H1 (cell line): ENCODE measurements around the gene GZF1. TPM values are rescaled to one million over a fixed set of nuclear protein-coding genes. Genes with fewer than 3 reads are reported as not detected.
A peak's percentile ranks its signal among the peaks of the same experiment; 100 is the strongest.

Experiments used
- CTCF ChIA-PET: fragments of 300-600 bp; sonication (Branson Sonifier 250); formaldehyde crosslinking; loops from one replicate; lab custom pipeline; 2021; ENCODE audit not compliant: partially characterized antibody; lab: Charles Lee
- POLR2A ChIA-PET: fragments of 300-600 bp; sonication (Branson Sonifier 250); formaldehyde crosslinking; loops from one replicate; lab custom pipeline; 2021; ENCODE audit warnings: inconsistent platforms; ENCODE audit not compliant: partially characterized antibody; lab: Charles Lee
- DNase-seq, 2 experiments: peaks; one replicate each; pipeline versions ENCODE4 v3.0.0 to v3.0.0-alpha.2; 2010 to 2022; ENCODE audit warnings: low spot score in 2 of 2, low read depth in 1 of 2, mixed read lengths in 1 of 2
- FAIRE-seq: peaks from 2 replicates; lab custom pipeline; 2011; peaks lifted over from hg19 to GRCh38; lab: Jason Lieb, UNC
- H2AFZ ChIP-seq: 2 replicates; pipeline ENCODE4 v1.8.1; 2012; ENCODE audit warnings: low read length, inconsistent platforms
- H2AK5ac ChIP-seq: 2 replicates; pipeline ENCODE4 v1.6.1; 2013; ENCODE audit warnings: low read depth, low read length
- H2BK120ac ChIP-seq: replicated peaks from 2 replicates; pipeline ENCODE3; 2013; ENCODE audit warnings: low read depth, low read length, inconsistent platforms
- H2BK12ac ChIP-seq: 2 replicates; pipeline ENCODE4 v1.6.1; 2013; ENCODE audit warnings: low read depth, low read length
- H2BK15ac ChIP-seq: 2 replicates; pipeline ENCODE4 v1.6.1; 2013; ENCODE audit warnings: low read length
- H2BK20ac ChIP-seq: 2 replicates; pipeline ENCODE4 v1.6.1; 2013; ENCODE audit warnings: low read length
- H2BK5ac ChIP-seq: 2 replicates; pipeline ENCODE4 v1.6.1; 2013; ENCODE audit warnings: low read depth, low read length
- H3K14ac ChIP-seq: 2 replicates; pipeline ENCODE4 v1.6.1; 2013; ENCODE audit warnings: inconsistent platforms; ENCODE audit not compliant: insufficient read length
- H3K18ac ChIP-seq: 2 replicates; pipeline ENCODE4 v1.6.1; 2013; ENCODE audit warnings: low read length; ENCODE audit errors: extremely low read depth
- H3K23ac ChIP-seq: 2 replicates; pipeline ENCODE4 v1.6.1; 2013; ENCODE audit warnings: inconsistent platforms; ENCODE audit not compliant: insufficient read length
- H3K23me2 ChIP-seq: 2 replicates; pipeline ENCODE4 v1.6.1; 2013; ENCODE audit warnings: low read depth, low read length
- H3K27ac ChIP-seq: 2 replicates; pipeline ENCODE4 v1.6.1; 2011; ENCODE audit warnings: low read depth, low read length, inconsistent platforms
- H3K27me3 ChIP-seq, 4 experiments: replicated peaks in 1 of 4; 1 replicate in 1 of 4; 2 replicates in 3 of 4; pipeline versions ENCODE4 v1.6.1 to v1.8.1; 2011 to 2013; ENCODE audit warnings: low read length in 3 of 4, mild to moderate bottlenecking in 3 of 4, inconsistent platforms in 2 of 4, mixed read lengths in 2 of 4, moderate library complexity in 1 of 4; ENCODE audit not compliant: control insufficient read depth in 3 of 4, insufficient read depth in 3 of 4; ENCODE audit errors: extremely low read depth in 1 of 4
- H3K36me3 ChIP-seq, 4 experiments: 2 replicates each; pipeline versions ENCODE4 v1.6.1 to v1.8.1; 2011 to 2013; ENCODE audit warnings: mild to moderate bottlenecking in 4 of 4, low read length in 3 of 4, moderate library complexity in 2 of 4, control low read depth in 1 of 4, inconsistent platforms in 1 of 4; ENCODE audit not compliant: insufficient read depth in 4 of 4, control insufficient read depth in 2 of 4
- H3K4ac ChIP-seq: replicated peaks from 2 replicates; pipeline ENCODE3; 2013; ENCODE audit warnings: low read length, low read depth, mixed read lengths, inconsistent platforms; ENCODE audit not compliant: insufficient read length
- H3K4me1 ChIP-seq, 4 experiments: replicated peaks in 1 of 4; 1 replicate in 1 of 4; 2 replicates in 3 of 4; pipeline versions ENCODE4 v1.6.1 to v1.8.1; 2011 to 2013; ENCODE audit warnings: low read length in 3 of 4, inconsistent platforms in 2 of 4, mixed read lengths in 1 of 4; ENCODE audit not compliant: insufficient read depth in 4 of 4, control insufficient read depth in 3 of 4
- H3K4me2 ChIP-seq, 2 experiments: 2 replicates each; pipeline versions ENCODE4 v1.6.1 to v1.8.1; 2011 to 2013; ENCODE audit warnings: low read depth in 2 of 2, low read length in 2 of 2, control low read depth in 1 of 2, inconsistent platforms in 1 of 2, mild to moderate bottlenecking in 1 of 2; ENCODE audit not compliant: insufficient read depth in 1 of 2
- H3K4me3 ChIP-seq, 4 experiments: fragments of 200-600, 300-600 bp in 1 of 4; sonication (generic), shearing (Covaris generic), sonication (Bioruptor Twin) in 1 of 4; 2 replicates each; pipeline versions ENCODE4 v1.5.1 to v1.8.1; 2011 to 2016; ENCODE audit warnings: low read length in 4 of 4, low read depth in 3 of 4, control low read depth in 2 of 4, inconsistent platforms in 2 of 4, mild to moderate bottlenecking in 2 of 4, mixed read lengths in 1 of 4, moderate library complexity in 1 of 4; ENCODE audit not compliant: insufficient read depth in 2 of 4; ENCODE audit errors: extremely low read depth in 1 of 4
- H3K56ac ChIP-seq: replicated peaks from 2 replicates; pipeline ENCODE3; 2013; ENCODE audit warnings: low read depth, mild to moderate bottlenecking, mixed read lengths, low read length, inconsistent platforms; ENCODE audit not compliant: insufficient read length
- H3K79me1 ChIP-seq: 2 replicates; pipeline ENCODE4 v1.6.1; 2013; ENCODE audit warnings: low read depth, low read length, control low read depth
- H3K79me2 ChIP-seq, 2 experiments: 2 replicates each; pipeline versions ENCODE4 v1.6.1 to v1.8.1; 2012 to 2013; ENCODE audit warnings: low read length in 2 of 2, mild to moderate bottlenecking in 2 of 2, inconsistent platforms in 1 of 2; ENCODE audit not compliant: insufficient read depth in 2 of 2, control insufficient read depth in 1 of 2
- H3K9ac ChIP-seq, 4 experiments: replicated peaks in 1 of 4; 1 replicate in 1 of 4; 2 replicates in 3 of 4; pipeline versions ENCODE4 v1.6.1 to v1.8.1; 2011 to 2013; ENCODE audit warnings: low read depth in 3 of 4, low read length in 3 of 4, control low read depth in 2 of 4, mild to moderate bottlenecking in 2 of 4, moderate library complexity in 2 of 4, inconsistent platforms in 1 of 4; ENCODE audit errors: extremely low read depth in 1 of 4
- H3K9me3 ChIP-seq, 2 experiments: 2 replicates each; pipeline versions ENCODE4 v1.6.1 to v1.8.1; 2012 to 2013; ENCODE audit warnings: mild to moderate bottlenecking in 2 of 2, moderate library complexity in 2 of 2, control low read depth in 1 of 2, inconsistent platforms in 1 of 2, low read depth in 1 of 2, low read length in 1 of 2, mixed read lengths in 1 of 2; ENCODE audit not compliant: insufficient read depth in 2 of 2
- H4K20me1 ChIP-seq, 2 experiments: replicated peaks in 1 of 2; 2 replicates each; pipeline versions ENCODE3 to v1.8.1; 2011 to 2013; ENCODE audit warnings: inconsistent platforms in 2 of 2, low read length in 2 of 2, mild to moderate bottlenecking in 1 of 2; ENCODE audit not compliant: insufficient read depth in 2 of 2, control insufficient read depth in 1 of 2
- H4K5ac ChIP-seq: 2 replicates; pipeline ENCODE4 v1.6.1; 2013; ENCODE audit warnings: low read length, low read depth, mixed read lengths, inconsistent platforms; ENCODE audit not compliant: insufficient read length
- H4K8ac ChIP-seq: 2 replicates; pipeline ENCODE4 v1.8.0; 2013; ENCODE audit warnings: mild to moderate bottlenecking, moderate library complexity, low read length, inconsistent platforms; ENCODE audit not compliant: insufficient read depth; ENCODE audit errors: extremely low read depth
- H4K91ac ChIP-seq: replicated peaks from 2 replicates; pipeline ENCODE3; 2013; ENCODE audit warnings: low read length, mixed read lengths, inconsistent platforms; ENCODE audit not compliant: insufficient read length
- EGR1 ChIP-seq: IDR thresholded peaks from 2 replicates; pipeline ENCODE4 v1.6.1; 2011; ENCODE audit warnings: low read depth, low read length, borderline replicate concordance
- RAD21 ChIP-seq, 2 experiments: IDR thresholded peaks in 1 of 2; conservative IDR thresholded peaks in 1 of 2; 2 replicates each; pipeline ENCODE4 v1.6.1; 2011; ENCODE audit warnings: low read depth in 2 of 2, low read length in 2 of 2, improper control_type of control experiment in 1 of 2, inconsistent platforms in 1 of 2, mild to moderate bottlenecking in 1 of 2, moderate library complexity in 1 of 2
- WGBS, 2 experiments: shearing (Covaris generic) in 1 of 2; methylation state at CpG; one replicate each; pipeline versions ENCODE4 v1.1.6 to v1.1.7; 2013 to 2015; ENCODE audit warnings: low lambda C conversion rate in 2 of 2, mixed read lengths in 2 of 2, inconsistent platforms in 1 of 2, low coverage in 1 of 2, missing lambda C conversion rate in 1 of 2; ENCODE audit not compliant: insufficient replicate concordance in 2 of 2, insufficient coverage in 1 of 2, insufficient read length in 1 of 2; ENCODE audit errors: extremely low coverage in 1 of 2, missing lambda C conversion rate in 1 of 2; 5-methylcytosine and 5-hydroxymethylcytosine counted together
- polyA plus RNA-seq, 7 experiments: library from polyadenylated mRNA; depleted of rRNA in 3 of 7; stranded (reverse) in 5 of 7; unstranded in 2 of 7; fragments of >200 nt in 5 of 7; fragments of 200-250 nt in 2 of 7; gene quantifications; 1 replicate in 5 of 7; 2 replicates in 1 of 7; 4 replicates in 1 of 7; pipeline versions ENCODE4 v1.2.1 to v1.2.3, GENCODE V29; 2011 to 2013; ENCODE audit warnings: missing spikeins in 2 of 7, mixed read lengths in 2 of 7
- total RNA-seq: library from RNA; stranded (reverse); fragmentation: NEBNext Ultra II Directional; extraction: Animal tissue kit (Norgen Biotek cat#: 25700); gene quantifications from 2 replicates; pipeline ENCODE4 v1.2.1, GENCODE V29; 2021

GZF1 gene
- total and polyA plus RNA-seq, 2 of the 8 experiments (the other 6 are each of a cell fraction or from before 2014, with no cell fraction given) = 8.2 to 11.9 TPM

DNA sequence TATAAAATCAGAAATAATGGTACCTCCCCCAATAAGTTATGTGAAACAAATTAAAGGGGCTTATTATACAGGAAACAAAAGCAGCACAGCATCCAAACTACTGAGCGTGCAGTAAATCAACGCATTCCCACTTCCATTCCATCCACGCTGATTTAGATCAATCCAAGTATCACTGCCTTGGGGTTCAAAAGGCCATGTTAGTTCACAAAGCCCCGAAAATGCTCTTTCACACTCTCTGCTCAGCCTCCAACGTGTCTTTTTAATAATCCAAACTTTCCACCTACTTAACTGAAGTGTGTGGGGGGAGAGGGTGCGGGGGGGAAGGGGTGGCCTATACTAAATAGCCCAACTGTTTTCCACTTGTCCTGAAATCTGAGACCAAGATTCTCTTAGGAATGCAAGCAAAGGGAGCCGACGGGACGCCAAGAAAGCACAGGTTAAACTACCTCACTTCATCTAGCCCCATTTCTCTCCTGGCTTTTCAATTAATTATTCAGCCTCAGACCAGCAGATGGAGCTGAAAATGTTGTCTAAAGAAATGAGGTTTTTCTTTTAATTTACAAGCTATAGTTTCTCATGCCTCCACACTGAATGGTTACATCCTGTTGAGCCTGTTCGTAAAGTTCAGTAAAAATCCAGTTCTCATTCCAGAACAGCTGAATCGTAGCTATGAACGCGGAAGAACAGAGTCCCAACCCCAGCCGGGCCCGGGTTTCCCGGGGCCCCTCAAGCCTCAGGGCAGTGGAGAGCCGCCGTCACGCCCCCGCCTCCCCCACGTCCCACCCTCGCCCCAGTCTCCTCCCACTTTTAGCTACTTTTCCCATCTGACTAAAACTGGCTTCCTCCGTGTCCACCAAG lies 12.4 kb upstream of the GZF1 start:
- Histone ChIP-seq H2BK12ac (peak overlapping the region; percentile 34; the same call in 1 of the 2 replicates), H3K27ac (peak overlapping the region; percentile 79; the same call in 1 of the 2 replicates), H2BK20ac (no peak overlapping the region), H3K36me3 (peaks cover 0 to 7% (median 6%) of the 10 kb centered on the region in 4 experiments; a peak in 5 of 8 replicates), H3K4me3 (peak overlapping the region; percentile 79 to 90 (median 86)), H3K79me2 (peaks cover 7 to 28% of the 10 kb centered on the region in 2 experiments; a peak in 3 of 4 replicates), H3K4me1 (peaks cover 0 to 8% (median 4%) of the 10 kb centered on the region in 4 experiments; a peak in 5 of 7 replicates), H4K91ac (peak overlapping the region; percentile 58), H3K9ac (peak overlapping the region in 3 of 4 experiments; percentile 36 to 48 (median 39); a peak in 5 of 7 replicates), H3K18ac (peak overlapping the region; percentile 81; the same call in 1 of the 2 replicates), H3K27me3 (no peaks in the 10 kb centered on the region), H4K20me1 (peaks cover 0 to 10% of the 10 kb centered on the region in 2 experiments), H3K9me3 (no peaks in the 10 kb centered on the region), H3K23me2 (peaks cover 10% of the 10 kb centered on the region; the same call in 1 of the 2 replicates), H3K4me2 (peak overlapping the region; percentile 72 to 91), H3K4ac (peak overlapping the region; percentile 45), H2BK5ac (peak overlapping the region; percentile 94), H3K23ac (no peak overlapping the region), H2BK120ac (no peak overlapping the region), H4K5ac (peak overlapping the region; percentile 71), H3K14ac (no peak overlapping the region), H3K56ac (no peak overlapping the region), H2AFZ (peak overlapping the region; percentile 27; the same call in 1 of the 2 replicates), H4K8ac (peak overlapping the region; percentile 83; the same call in 1 of the 2 replicates), H2BK15ac (0 out of 2 replicates have a peak overlapping the region, but pooled peaks have one; percentile 93), H3K79me1 (peaks cover 5% of the 10 kb centered on the region; the same call in 1 of the 2 replicates), H2AK5ac (no peak overlapping the region)
- CTCF ChIA-PET = interaction anchor here (0.7 to 2.0 kb wide), 10 partner anchors 10 to 299 kb away, joined by 3 to 13 read pairs (median 4); no protein-coding TSS in a partner anchor
- POLR2A ChIA-PET = interaction anchor here (0.8 to 2.2 kb wide), 8 partner anchors 9 to 308 kb away, joined by 3 to 14 read pairs (median 3); no protein-coding TSS in a partner anchor
- DNase-seq (no peak), FAIRE-seq (no peak)
- WGBS, 2 experiments = 15% methylated on average over 23 of the region's 23 CpGs; no CpG with 5 or more reads in 1 of the 2 experiments
- TF ChIP-seq RAD21 (IDR thresholded peaks at IDR 0.05 in 1 of 2, conservative IDR thresholded peaks at IDR 0.05 in 1 of 2; ENCODE audit: low read depth in 2 of 2, low read length in 2 of 2) = no peak; a peak in 1 of 4 replicates
- peak; percentile 52; the same call in 1 of the 2 replicates for TF ChIP-seq EGR1
